NCI-H2029 (cell line): ENCODE results near the gene MAML3.

Experiments used
- DNase-seq: peaks from one replicate; lab custom pipeline; 2025; lab: John Stamatoyannopoulos, UW

MAML3 gene

GRCh38 chr4:139921429-139922184 is 232.4 kb downstream of the MAML3 start:
- peak; percentile 97 for DNase-seq

- DNase-seq: no peak
Observed at GRCh38 chr4:139920486-139921002, 233.4 kb downstream of the MAML3 start.

GRCh38 chr4:139919521-139919920 is 234.5 kb downstream of the MAML3 start:
- DNase-seq: no peak

GRCh38 chr4:139919004-139919403 is 235.0 kb downstream of the MAML3 start:
- no peak for DNase-seq

GRCh38 chr4:139918591-139918990 is 235.4 kb downstream of the MAML3 start:
- DNase-seq: no peak

GRCh38 chr4:139917896-139918295 is 236.1 kb downstream of the MAML3 start:
- DNase-seq: no peak

- no peak for DNase-seq
Observed at GRCh38 chr4:139916041-139916440, 237.9 kb downstream of the MAML3 start.

- no peak for DNase-seq
Observed at GRCh38 chr4:139915037-139915436, 238.9 kb downstream of the MAML3 start.

GRCh38 chr4:139913995-139914598 is 239.9 kb downstream of the MAML3 start:
- DNase-seq: no peak

GRCh38 chr4:139913398-139913990 is 240.5 kb downstream of the MAML3 start:
- peak; percentile 36 for DNase-seq

GRCh38 chr4:139912445-139912844 is 241.5 kb downstream of the MAML3 start:
- no peak for DNase-seq

GRCh38 chr4:139910106-139910505 is 243.9 kb downstream of the MAML3 start:
- no peak for DNase-seq

GRCh38 chr4:139908636-139909437 is 245.1 kb downstream of the MAML3 start:
- DNase-seq: no peak

- DNase-seq: no peak
Observed at GRCh38 chr4:139907001-139907809, 246.8 kb downstream of the MAML3 start.

- no peak for DNase-seq
Observed at GRCh38 chr4:139905489-139905888, 248.5 kb downstream of the MAML3 start.

GRCh38 chr4:139904406-139904805 is 249.6 kb downstream of the MAML3 start:
- no peak for DNase-seq

GRCh38 chr4:139903845-139904244 is 250.1 kb downstream of the MAML3 start:
- DNase-seq: no peak

- DNase-seq: no peak
Observed at GRCh38 chr4:139902321-139903320, 251.4 kb downstream of the MAML3 start.

- DNase-seq: no peak
Observed at GRCh38 chr4:139901531-139902320, 252.3 kb downstream of the MAML3 start.
